ENCODE results near the gene RAG1.

The RAG1 gene

GRCh38 chr11:36591433-36591832 lies 23.6 kb downstream of the RAG1 start:
- DNase-seq, result no peak

- DNase-seq, result peak; percentile 60
Measured at GRCh38 chr11:36594316-36594989, 26.6 kb downstream of the RAG1 start, which contains the start of gene IFTAP. Gene IFTAP, plus strand, starts transcription at chr11:36594502. Its CDS starts 15,602 bp downstream, at chr11:36610104.

GRCh38 chr11:36596880-36597279 lies 29.1 kb downstream of the RAG1 start:
- DNase-seq, result no peak

GRCh38 chr11:36598051-36598450 lies 30.2 kb downstream of the RAG1 start, which contains the start of gene RAG2:
Gene RAG2, minus strand, starts transcription at chr11:36598236. Its CDS starts 4,068 bp downstream, at chr11:36594168.
- no peak for DNase-seq

- no peak for DNase-seq
Measured at GRCh38 chr11:36600180-36600579, 32.4 kb downstream of the RAG1 start.

GRCh38 chr11:36601155-36601554 lies 33.3 kb downstream of the RAG1 start:
- DNase-seq, result no peak

GRCh38 chr11:36602135-36602534 lies 34.3 kb downstream of the RAG1 start:
- no peak for DNase-seq

GRCh38 chr11:36605221-36606216 lies 37.7 kb downstream of the RAG1 start:
- no peak for DNase-seq

GRCh38 chr11:36608491-36609199 lies 40.8 kb downstream of the RAG1 start:
- no peak for DNase-seq

- no peak for DNase-seq
Measured at GRCh38 chr11:36609383-36609782, 41.6 kb downstream of the RAG1 start.

GRCh38 chr11:36615826-36616225 lies 48.0 kb downstream of the RAG1 start:
- no peak for DNase-seq

- DNase-seq, result no peak
Measured at GRCh38 chr11:36617543-36618362, 49.9 kb downstream of the RAG1 start.

- DNase-seq, result no peak
Measured at GRCh38 chr11:36618363-36619047, 50.7 kb downstream of the RAG1 start.

- DNase-seq, result no peak
Measured at GRCh38 chr11:36619502-36619901, 51.7 kb downstream of the RAG1 start.

- DNase-seq, result no peak
Measured at GRCh38 chr11:36620246-36620645, 52.4 kb downstream of the RAG1 start.

GRCh38 chr11:36622431-36623136 lies 54.8 kb downstream of the RAG1 start:
- DNase-seq, result no peak

GRCh38 chr11:36623494-36623893 lies 55.7 kb downstream of the RAG1 start:
- DNase-seq, result no peak

GRCh38 chr11:36627006-36627405 lies 59.2 kb downstream of the RAG1 start:
- no peak for DNase-seq

GRCh38 chr11:36627471-36627870 lies 59.7 kb downstream of the RAG1 start:
- no peak for DNase-seq

GRCh38 chr11:36628141-36628540 lies 60.3 kb downstream of the RAG1 start:
- no peak for DNase-seq

- no peak for DNase-seq
Measured at GRCh38 chr11:36628765-36629244, 61.0 kb downstream of the RAG1 start.
